ENCODE data around the gene LSM10.

Gene LSM10

GRCh38 chr1:36382231-36382630 lies 15.5 kb downstream of the LSM10 start:
- no peak for FAIRE-seq

GRCh38 chr1:36381405-36381804 lies 16.3 kb downstream of the LSM10 start:
- FAIRE-seq = no peak

DNA sequence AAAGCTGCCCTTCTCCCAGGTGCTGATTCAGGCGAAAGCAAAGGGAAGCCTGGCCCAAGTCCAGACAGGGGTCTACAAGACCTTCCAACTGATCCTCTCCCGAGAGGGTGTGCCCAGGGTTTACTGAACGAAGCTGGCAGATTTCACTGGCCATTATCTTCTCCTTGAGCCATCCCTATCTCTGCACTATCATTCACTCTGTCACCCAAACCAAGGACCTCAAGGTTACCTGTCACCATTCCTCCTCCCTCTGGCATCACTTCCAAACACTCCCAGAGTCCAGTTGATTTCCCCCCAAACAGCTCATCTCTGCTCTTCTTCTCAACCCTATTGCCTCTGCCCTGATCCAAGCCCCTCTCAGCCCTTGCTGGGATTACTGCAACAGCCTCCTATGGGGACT lies 16.9 kb downstream of the LSM10 start:
- FAIRE-seq = no peak

- no peak for FAIRE-seq
Observed at GRCh38 chr1:36380143-36380619, 17.5 kb downstream of the LSM10 start.

- FAIRE-seq = no peak
Observed at GRCh38 chr1:36377791-36378492, 19.8 kb downstream of the LSM10 start.

DNA sequence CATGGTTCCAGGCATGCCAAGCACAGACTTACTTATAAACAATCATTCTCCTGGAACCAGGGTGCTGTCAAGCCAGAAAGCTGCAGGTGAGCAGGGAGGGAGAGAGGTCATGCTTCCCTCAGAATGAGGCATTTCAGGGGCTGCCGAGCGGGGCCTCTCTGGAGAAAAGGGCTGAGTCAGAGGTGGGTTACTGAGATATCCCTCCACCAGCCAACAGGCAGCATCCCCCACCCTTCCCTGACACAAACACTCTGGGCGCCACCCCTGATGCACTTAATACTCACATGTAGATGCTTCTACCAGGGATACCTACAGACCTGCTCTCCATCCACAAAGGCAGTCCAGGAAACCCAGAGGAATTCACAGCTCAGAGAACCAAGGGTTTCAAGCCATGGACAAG lies 25.1 kb downstream of the LSM10 start:
- no peak for FAIRE-seq

DNA sequence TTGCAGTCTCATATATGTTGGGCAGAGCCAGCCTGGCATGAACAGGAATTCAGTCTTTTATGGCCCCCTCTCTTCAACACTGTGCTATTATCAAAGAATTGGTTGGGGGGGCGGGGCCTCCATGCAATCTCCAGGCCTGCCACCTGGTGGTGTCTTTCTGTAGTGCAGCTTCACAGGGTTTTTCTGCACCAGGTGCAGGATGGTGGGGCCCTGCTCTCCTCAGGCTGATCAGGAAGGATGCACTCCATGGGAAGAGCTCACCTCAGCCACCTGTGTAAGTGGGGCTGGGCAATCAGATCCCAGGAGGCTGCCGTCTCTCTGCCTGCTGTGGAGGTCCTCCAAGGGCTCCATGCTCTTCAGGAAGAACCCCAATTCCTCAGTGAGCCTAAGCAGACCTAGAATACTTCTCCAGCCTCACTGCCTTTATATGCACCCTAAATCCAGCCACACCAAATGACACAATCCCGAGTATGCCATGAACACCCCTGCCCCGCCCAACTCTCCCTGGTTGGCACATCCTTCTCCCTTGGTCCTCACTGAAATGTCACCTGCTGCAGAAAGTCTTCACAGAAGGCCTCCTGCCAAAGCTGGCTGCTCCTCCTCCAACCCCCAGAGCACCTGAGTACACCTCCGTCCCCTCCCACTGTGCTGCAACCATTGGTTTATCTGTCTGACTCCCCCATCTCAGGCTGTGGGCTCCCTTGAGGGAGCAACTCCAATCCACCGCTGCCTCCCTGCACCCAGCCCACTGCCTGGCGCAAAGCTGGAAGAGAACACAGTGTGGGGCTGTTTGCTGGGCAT lies 28.4 kb downstream of the LSM10 start:
- no peak for FAIRE-seq

GRCh38 chr1:36367798-36368197 lies 29.9 kb downstream of the LSM10 start:
- no peak for FAIRE-seq

DNA sequence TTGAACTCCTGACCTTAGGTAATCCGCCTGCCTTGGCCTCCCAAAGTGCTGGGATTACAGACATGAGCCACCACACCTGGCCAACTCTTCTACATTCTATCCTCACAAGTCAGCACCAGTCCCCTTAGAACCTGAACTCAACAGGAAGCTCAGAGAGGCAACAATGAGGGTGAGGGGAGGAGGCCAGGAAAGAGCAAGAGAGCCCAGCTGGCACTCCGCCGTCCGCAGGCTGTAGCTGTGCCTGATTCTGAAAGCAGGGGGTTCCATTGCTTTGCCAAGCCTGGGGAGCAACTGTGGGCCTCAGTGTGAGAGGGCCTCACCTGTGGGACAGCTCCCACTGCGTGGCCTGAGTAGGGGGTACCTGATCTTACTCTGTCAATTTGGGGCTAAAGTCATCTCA lies 30.6 kb downstream of the LSM10 start:
- no peak for FAIRE-seq

- no peak for FAIRE-seq
Observed at GRCh38 chr1:36366091-36366661, 31.5 kb downstream of the LSM10 start.

DNA sequence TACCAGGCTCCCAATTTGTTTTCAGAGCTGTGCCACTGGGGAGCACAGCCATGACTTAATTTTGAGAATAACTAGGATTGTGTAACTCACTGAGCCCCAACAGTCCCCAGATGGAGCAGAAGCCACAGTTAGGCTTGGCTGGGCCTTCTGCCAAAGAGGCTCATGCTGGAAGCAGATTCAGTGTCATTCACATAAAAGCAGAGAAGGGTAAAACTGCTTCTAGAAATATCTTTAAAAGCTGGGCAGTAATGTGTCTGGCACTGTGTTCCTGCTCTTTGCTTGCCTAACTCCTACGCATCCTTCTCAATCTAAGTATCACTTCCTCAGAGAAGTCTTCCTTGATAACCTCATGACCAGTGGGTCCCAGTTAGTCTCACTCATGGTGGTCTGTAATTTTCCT lies 32.3 kb downstream of the LSM10 start:
- no peak for FAIRE-seq

DNA sequence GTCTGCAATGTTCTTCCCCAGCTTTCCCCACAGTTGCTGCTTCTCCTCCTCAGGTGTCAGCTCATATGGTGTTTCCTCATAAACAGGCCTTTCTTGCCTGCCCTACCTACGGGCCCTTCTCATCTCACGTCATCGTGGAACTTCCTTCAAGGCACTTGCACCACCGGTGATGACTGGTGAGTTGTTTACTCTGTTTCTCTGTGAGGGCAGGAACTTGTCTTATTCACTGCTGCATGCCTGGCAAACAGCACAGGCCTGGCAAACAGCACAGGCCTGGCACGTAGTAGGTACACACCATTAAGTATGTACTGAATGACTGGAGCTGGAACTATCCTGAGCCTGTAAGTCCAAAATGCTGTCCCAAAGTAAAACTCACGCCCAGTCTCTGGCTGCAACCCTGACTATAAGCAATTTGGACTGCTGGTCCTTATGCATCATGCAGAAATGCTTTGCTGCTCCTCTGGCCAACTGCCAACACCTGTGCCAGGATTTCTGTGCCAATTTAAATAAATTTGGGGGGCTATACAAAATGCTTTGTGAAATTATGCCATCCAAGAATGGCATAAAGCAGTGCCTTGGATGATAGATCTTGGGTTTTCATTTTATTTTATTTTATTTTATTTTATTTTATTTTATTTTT lies 37.7 kb downstream of the LSM10 start:
- no peak for FAIRE-seq

- FAIRE-seq = no peak
Observed at GRCh38 chr1:36359383-36359782, 38.3 kb downstream of the LSM10 start.

DNA sequence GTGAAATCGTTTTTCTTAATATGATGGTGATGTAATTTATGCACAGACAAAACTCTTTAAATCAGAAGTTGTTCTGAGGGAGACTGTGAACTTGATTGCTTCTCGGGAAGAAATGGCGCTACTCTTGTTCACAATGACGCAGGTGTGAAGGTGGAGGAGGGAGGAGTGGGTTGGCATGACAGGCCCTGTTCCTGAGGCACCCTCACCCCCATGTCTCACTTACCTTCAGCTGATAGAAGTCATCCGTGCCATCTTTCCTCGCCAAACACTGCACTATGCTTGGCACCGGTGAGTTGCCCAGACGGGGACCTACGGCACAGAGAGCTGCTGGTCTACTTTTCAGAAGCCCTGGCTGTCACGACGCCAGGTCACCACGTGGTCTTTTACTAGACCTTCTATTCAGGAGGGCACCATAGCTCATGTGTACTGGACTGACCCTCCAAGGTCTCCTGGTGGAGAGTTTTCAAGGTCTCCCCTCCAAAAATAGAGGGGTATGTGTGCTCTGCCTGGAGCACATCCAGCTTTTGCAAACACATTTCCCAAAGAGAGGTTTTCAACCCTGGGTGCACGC lies 39.1 kb downstream of the LSM10 start:
- FAIRE-seq = no peak

GRCh38 chr1:36355811-36356210 lies 41.9 kb downstream of the LSM10 start:
- no peak for FAIRE-seq

- no peak for FAIRE-seq
Observed at GRCh38 chr1:36354486-36354885, 43.2 kb downstream of the LSM10 start.

- FAIRE-seq = no peak
Observed at GRCh38 chr1:36352910-36353878, 44.5 kb downstream of the LSM10 start.

DNA sequence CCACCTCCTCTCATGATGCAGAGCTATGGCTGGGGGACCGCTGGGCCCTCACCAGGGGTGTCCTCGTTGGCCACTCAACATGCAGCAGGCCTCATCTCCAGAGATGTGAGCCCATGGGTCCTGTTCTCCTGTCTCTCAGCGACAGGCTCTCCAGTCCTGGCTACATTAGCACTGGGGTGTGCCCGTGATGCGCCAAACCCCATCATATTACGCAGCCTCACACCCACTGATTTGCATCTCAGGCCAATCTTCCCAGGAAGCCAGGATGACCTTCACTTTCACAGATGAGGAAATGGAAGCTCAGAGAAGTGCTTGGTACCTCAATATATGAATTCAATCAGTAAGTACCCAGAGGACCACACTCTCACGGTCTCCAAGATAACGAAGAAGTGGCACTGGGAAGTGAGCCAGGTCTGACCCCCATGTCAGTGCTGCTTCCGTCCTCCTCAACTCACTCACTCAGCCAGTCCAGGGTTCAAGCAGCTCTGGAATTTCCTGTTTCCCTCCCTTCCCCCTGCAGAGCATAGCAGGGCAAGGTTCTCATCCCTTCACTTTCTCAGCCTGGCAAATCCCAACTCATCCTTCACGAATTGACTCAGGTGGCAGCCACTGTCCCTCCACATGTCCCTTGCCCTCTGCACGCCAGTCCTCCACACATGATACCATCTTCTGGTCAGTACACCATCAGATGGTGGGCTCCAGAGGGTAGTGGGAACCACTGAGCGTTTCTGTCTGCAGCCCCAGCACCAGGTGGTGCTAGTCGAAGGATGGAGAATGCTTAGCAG lies 45.4 kb downstream of the LSM10 start:
- no peak for FAIRE-seq

DNA sequence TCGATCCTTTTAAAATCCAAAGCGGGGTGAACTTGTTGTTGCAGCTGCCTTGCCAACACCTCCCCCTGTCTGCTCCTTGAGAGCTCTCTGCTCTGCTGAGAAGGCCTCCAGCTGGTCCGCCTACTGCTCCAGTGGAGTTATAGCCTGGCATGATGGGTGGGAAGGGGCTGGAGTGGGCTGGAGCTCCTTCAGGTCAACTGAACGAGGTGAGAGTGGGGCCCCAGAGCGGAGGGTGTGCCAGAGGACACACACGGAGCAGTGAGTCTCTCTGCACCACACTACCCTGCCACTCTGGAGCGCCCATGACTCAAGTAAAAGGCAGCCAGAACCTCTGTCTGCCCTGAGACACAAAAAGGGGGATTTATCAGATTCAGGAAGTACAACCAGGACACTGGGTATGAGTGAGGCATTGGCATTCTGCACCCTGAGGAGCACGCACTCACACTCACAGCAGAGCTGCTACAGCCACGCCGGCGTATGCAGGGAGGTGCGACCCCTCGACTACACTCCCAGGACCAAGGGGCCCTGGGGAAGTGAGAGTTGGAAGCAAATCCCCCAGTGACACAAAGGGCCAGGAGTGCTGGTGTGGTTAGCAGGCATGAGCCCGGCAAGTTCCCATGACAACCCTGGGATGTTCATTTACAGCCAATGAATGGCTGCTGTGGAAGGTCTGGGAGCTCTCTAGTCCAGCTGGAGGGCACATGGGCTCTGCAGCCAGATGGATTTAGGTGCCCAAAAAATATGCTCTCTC lies 46.3 kb downstream of the LSM10 start:
- no peak for FAIRE-seq

DNA sequence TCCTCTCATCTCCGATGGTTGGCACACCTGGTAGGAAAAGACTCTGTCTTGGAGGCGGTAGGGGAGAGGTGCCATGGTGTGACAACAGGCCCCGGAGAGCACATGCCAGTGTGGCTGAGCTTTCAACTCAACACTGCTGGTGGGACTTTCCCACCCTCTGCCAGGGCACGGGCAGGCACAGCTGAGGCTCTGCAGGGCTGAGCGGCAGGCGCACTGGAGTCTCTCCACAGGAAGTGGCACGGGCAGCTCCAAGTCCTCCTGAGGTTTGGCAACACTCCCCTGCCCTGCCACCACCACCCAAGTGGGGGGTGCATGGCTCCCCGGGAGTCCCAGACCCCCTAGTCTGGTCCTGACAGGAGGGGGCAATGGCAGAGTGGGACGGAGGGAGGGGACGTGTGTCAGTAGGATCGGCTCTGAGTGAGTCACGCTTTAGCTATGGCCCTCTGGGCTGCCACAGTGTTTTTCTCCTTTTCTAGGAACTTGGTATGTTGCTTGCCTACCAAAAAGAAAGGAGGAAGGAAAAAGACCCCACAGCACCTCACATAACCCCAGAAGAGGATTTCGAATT lies 47.0 kb downstream of the LSM10 start:
- no peak for FAIRE-seq
